Adrenal gland (tissue), 5 donors: ENCODE data around the gene RBP7.
A peak's percentile ranks its signal among the peaks of the same experiment; 100 is the strongest.

Source experiments
- CTCF ChIP-seq, 6 experiments: fragments of 450-650 bp in 4 of 6; fragments of 200-600 bp in 2 of 6; sonication (generic) in 1 of 6; IDR thresholded peaks; 1 replicate in 5 of 6; 2 replicates in 1 of 6; pipeline versions ENCODE4 v1.5.1 to v1.8.0; 2016 to 2021; ENCODE audit warnings: antibody characterized with exemption in 6 of 6, mild to moderate bottlenecking in 2 of 6, moderate library complexity in 1 of 6
- POLR2A ChIP-seq, 2 donors: fragments of 450-650 bp; IDR thresholded peaks; one replicate each; pipeline ENCODE4 v1.6.1; 2017; ENCODE audit warnings: antibody characterized with exemption in 2 of 2, mild to moderate bottlenecking in 2 of 2, moderate library complexity in 1 of 2
- donor health status: DM: no; HTN: no; CAD: no.

GRCh38 chr1:10033359-10033845, 36.4 kb downstream of the RBP7 start:
- peak in 1 of 6 experiments; percentile 9 for TF ChIP-seq CTCF (IDR thresholded peaks at IDR 0.05)
- TF ChIP-seq POLR2A (IDR thresholded peaks at IDR 0.05) = peak in 1 of 2 donors; percentile 61
